ENCODE results near the gene THOC6.

THOC6 gene

DNA sequence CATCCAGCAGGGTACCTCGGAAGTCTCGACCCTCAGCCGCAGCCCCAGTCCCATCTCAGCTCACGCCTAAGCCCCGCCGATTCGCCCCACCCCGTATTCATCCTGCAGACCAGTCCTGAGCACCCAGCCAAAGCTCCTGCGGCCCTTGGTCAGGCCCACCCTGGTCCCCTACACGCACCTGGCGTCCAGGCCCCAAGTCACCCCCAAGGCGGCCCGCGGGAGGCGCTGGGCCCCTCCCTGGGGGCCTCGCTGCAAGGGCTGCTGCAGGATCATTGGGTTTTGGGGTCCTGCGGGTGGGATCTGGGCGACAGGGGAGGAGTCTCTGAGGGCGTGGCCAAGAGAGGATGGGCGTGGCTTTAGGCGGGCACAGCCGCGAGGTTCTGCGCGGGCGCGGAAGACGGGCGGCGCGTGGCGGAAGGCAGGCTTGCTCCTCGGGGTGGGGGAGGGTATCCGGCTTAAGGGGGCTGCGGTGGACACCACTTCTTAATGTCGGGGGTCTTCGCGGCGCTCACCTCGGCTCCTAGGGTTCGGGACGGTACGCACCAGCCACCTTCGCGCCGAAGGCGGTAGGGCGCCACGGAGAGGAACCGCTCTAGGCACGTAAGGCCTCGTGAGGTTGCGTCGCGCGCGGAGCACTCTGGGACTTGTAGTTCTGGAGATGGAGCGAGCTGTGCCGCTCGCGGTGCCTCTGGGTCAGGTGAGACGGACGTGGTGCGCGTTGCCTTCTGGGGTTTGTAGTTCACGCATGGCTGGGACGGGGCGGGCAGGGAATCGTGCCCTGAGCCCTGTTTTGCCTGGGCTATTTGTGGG is at the start of gene THOC6, which contains the start of gene HCFC1R1:
TSS of gene THOC6 (plus strand) at position 367 of the 810 bp plus-strand sequence. CDS start at position 659, 292 bp downstream.
TSS of gene HCFC1R1 (minus strand) at position 274 of the 810 bp plus-strand sequence. CDS start at position 273, 1 bp downstream.
- ChIA-PET POLR2A (interaction anchor here (1.0 to 7.2 kb wide), 7 partner anchors 7 to 60 kb away, joined by 3 to 60 read pairs (median 5); partner anchors contain the start of genes CLDN9, KREMEN2 and MMP25), CTCF (interaction anchor here (0.5 to 4.5 kb wide), 3 partner anchors 8 to 43 kb away, joined by 3 to 38 read pairs (median 3); no protein-coding TSS in a partner anchor)
- peak; percentile 85 for DNase-seq (ENCODE audit: extremely low spot score)
- TF ChIP-seq TARDBP (IDR thresholded peaks at IDR 0.05): no peak
- TF ChIP-seq FOXA1 (IDR thresholded peaks at IDR 0.05): no peak
- no peak for TF ChIP-seq NFRKB (IDR thresholded peaks at IDR 0.05)
- TF ChIP-seq CTBP1 (IDR thresholded peaks at IDR 0.05; ENCODE audit: borderline replicate concordance): no peak
- TF ChIP-seq ELF4 (IDR thresholded peaks at IDR 0.05): peak; percentile 84
- TF ChIP-seq FOXK2 (IDR thresholded peaks at IDR 0.05): no peak
- no peak for TF ChIP-seq LEF1 (IDR thresholded peaks at IDR 0.05; ENCODE audit: borderline replicate concordance)
- peak; percentile 90 for TF ChIP-seq L3MBTL2 (conservative IDR thresholded peaks at IDR 0.05)
- TF ChIP-seq BHLHE40 (IDR thresholded peaks at IDR 0.05; ENCODE audit: borderline replicate concordance): no peak
- no peak for TF ChIP-seq SP1 (IDR thresholded peaks at IDR 0.05)

DNA sequence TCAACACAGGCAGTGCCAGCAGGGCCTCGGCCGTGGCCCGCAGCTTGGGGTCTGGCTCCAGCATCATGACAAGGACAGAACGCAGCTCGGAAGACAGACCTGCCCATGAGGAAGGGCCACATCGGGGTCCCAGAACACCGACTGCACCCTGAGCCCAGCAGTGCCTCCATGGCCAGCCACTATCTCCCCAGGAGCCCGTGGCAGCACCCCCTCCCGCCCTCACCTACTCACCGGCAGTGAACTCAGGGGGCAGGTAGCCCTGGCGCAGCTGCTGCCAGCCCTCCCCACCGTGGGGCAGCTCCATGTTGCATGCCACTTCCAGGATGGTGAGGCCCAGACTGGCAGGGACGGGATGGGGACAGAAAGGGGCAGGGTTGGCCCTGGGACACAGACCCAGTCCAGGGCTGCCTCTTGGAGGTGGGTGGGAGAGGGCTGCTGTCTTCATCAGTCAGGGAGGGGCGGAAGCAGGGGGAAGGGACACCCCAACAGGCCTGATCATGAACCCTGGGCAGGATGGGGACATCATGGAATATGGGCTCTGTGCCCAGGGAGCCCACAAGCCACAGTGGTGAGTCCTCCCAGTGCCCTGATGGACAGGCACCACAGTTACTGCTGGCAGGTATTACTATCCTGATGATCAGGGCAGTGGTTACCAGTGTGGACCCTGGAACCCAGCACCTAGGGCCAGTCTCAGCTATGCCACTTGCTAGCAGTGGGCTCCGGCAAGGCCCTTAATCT is 49.3 kb upstream of the THOC6 start:
- TF ChIP-seq FOXM1 (IDR thresholded peaks at IDR 0.05; ENCODE audit: borderline replicate concordance) (no peak), NFRKB (IDR thresholded peaks at IDR 0.05) (no peak), LEF1 (IDR thresholded peaks at IDR 0.05; ENCODE audit: borderline replicate concordance) (no peak), SP1 (IDR thresholded peaks at IDR 0.05) (no peak), FOXK2 (IDR thresholded peaks at IDR 0.05) (no peak), SUZ12 (IDR thresholded peaks at IDR 0.05) (no peak), ARNT (IDR thresholded peaks at IDR 0.05) (no peak), L3MBTL2 (conservative IDR thresholded peaks at IDR 0.05) (no peak), HDGF (IDR thresholded peaks at IDR 0.05; ENCODE audit: borderline replicate concordance) (no peak)
- TF ChIP-seq, protein P1, sequence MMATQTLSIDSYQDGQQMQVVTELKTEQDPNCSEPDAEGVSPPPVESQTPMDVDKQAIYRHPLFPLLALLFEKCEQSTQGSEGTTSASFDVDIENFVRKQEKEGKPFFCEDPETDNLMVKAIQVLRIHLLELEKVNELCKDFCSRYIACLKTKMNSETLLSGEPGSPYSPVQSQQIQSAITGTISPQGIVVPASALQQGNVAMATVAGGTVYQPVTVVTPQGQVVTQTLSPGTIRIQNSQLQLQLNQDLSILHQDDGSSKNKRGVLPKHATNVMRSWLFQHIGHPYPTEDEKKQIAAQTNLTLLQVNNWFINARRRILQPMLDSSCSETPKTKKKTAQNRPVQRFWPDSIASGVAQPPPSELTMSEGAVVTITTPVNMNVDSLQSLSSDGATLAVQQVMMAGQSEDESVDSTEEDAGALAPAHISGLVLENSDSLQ (IDR thresholded peaks at IDR 0.05): no peak
- CTCF ChIA-PET: no interaction called here
- DNase-seq (ENCODE audit: extremely low spot score): no peak
- POLR2A ChIA-PET: interaction anchor here (1.0 to 3.9 kb wide), 3 partner anchors 10 to 45 kb away, joined by 3 to 12 read pairs (median 10); partner anchors contain the start of genes KREMEN2 and TNFRSF12A

DNA sequence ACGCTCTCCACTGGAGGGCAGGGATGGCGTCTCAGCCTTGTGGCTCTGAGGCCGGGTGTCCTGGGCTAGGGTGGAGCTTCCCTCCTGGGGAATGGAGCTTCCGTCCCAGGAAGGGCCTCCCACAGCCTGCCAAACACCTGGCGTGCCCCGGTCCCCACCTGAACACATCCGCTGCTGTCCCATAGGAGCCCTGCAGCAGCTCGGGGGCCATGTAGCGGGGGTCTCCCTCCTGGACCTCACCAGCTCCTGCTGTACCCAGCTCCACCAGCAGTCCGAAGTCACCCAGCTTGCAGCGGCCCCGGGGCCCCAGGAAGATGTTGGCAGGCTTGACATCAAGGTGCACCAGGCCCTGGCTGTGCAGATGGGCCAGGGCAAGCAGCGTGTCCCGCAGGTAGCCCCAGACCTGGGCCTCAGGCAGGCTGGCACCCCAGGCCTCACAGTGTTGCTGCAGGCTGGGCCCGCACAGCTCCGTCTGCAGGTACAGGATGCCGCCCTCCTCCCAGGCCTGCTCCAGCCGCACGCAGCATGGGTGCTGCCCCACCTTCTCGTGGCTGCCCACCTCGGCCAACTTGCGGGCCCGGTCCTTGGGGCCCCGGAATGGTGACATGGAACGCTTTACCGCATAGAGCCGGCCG is 48.6 kb upstream of the THOC6 start:
- ChIA-PET CTCF (no interaction called here), POLR2A (interaction anchor here (3.9 kb wide), 1 partner anchor 11 kb away, joined by 10 read pairs; the partner anchor contains the start of gene KREMEN2)
- no peak for DNase-seq (ENCODE audit: extremely low spot score)
- TF ChIP-seq FOXK2 (IDR thresholded peaks at IDR 0.05): no peak
- no peak for TF ChIP-seq ARNT (IDR thresholded peaks at IDR 0.05)

GRCh38 chr16:2976201-2976600 is 47.6 kb upstream of the THOC6 start:
- TF ChIP-seq FOXM1 (IDR thresholded peaks at IDR 0.05; ENCODE audit: borderline replicate concordance) (no peak), TARDBP (IDR thresholded peaks at IDR 0.05) (no peak), SP1 (IDR thresholded peaks at IDR 0.05) (no peak), NFRKB (IDR thresholded peaks at IDR 0.05) (no peak), ZNF384 (IDR thresholded peaks at IDR 0.05) (no peak), HDGF (IDR thresholded peaks at IDR 0.05; ENCODE audit: borderline replicate concordance) (no peak), FOXA1 (IDR thresholded peaks at IDR 0.05) (no peak), LEF1 (IDR thresholded peaks at IDR 0.05; ENCODE audit: borderline replicate concordance) (no peak), SUZ12 (IDR thresholded peaks at IDR 0.05) (no peak), ARNT (IDR thresholded peaks at IDR 0.05) (no peak)
- TF ChIP-seq, protein P1 (IDR thresholded peaks at IDR 0.05): no peak
- ChIA-PET CTCF (no interaction called here), POLR2A (interaction anchor here (0.8 to 3.9 kb wide), 2 partner anchors 12 to 44 kb away, joined by 3 to 10 read pairs; partner anchors contain the start of gene KREMEN2)
- DNase-seq (ENCODE audit: extremely low spot score): no peak

GRCh38 chr16:2976673-2977072 is 47.2 kb upstream of the THOC6 start:
- CTCF ChIA-PET: no interaction called here
- TF ChIP-seq FOXK2 (IDR thresholded peaks at IDR 0.05) (no peak), NFRKB (IDR thresholded peaks at IDR 0.05) (no peak), CTBP1 (IDR thresholded peaks at IDR 0.05; ENCODE audit: borderline replicate concordance) (no peak), L3MBTL2 (conservative IDR thresholded peaks at IDR 0.05) (no peak), ELF4 (IDR thresholded peaks at IDR 0.05) (no peak), FOXM1 (IDR thresholded peaks at IDR 0.05; ENCODE audit: borderline replicate concordance) (no peak), HDGF (IDR thresholded peaks at IDR 0.05; ENCODE audit: borderline replicate concordance) (no peak), BHLHE40 (IDR thresholded peaks at IDR 0.05; ENCODE audit: borderline replicate concordance) (no peak)
- POLR2A ChIA-PET: interaction anchor here (0.8 to 3.9 kb wide), 2 partner anchors 12 to 44 kb away, joined by 3 to 10 read pairs; partner anchors contain the start of gene KREMEN2
- no peak for DNase-seq (ENCODE audit: extremely low spot score)

GRCh38 chr16:2977440-2977839 is 46.4 kb upstream of the THOC6 start:
- DNase-seq (ENCODE audit: extremely low spot score): no peak
- ChIA-PET CTCF (no interaction called here), POLR2A (interaction anchor here (1.0 to 3.9 kb wide), 3 partner anchors 13 to 45 kb away, joined by 3 to 10 read pairs (median 6); partner anchors contain the start of genes KREMEN2 and TNFRSF12A)
- TF ChIP-seq ARNT (IDR thresholded peaks at IDR 0.05) (no peak), CTBP1 (IDR thresholded peaks at IDR 0.05; ENCODE audit: borderline replicate concordance) (no peak), ELF4 (IDR thresholded peaks at IDR 0.05) (no peak)
